GM10266 (cell line): Measurements from ENCODE around the gene HSDL2.

Experiments
- DNase-seq: peaks from one replicate; pipeline ENCODE4 v3.0.0; 2012; ENCODE audit errors: extremely low spot score
- CTCF ChIP-seq: IDR thresholded peaks from 2 replicates; pipeline ENCODE4 v1.5.1; 2012; ENCODE audit warnings: mild to moderate bottlenecking, low read depth; ENCODE audit not compliant: control insufficient read depth, insufficient read depth; ENCODE audit errors: missing control alignments

HSDL2 gene

GRCh38 chr9:112421771-112422222 is 41.9 kb downstream of the HSDL2 start:
- no peak for DNase-seq
- no peak for TF ChIP-seq CTCF

GRCh38 chr9:112422417-112423148 is 42.7 kb downstream of the HSDL2 start:
- no peak for DNase-seq
- no peak for TF ChIP-seq CTCF

GRCh38 chr9:112430006-112430522 is 50.2 kb downstream of the HSDL2 start:
- TF ChIP-seq CTCF, result no peak
- no peak for DNase-seq

DNA sequence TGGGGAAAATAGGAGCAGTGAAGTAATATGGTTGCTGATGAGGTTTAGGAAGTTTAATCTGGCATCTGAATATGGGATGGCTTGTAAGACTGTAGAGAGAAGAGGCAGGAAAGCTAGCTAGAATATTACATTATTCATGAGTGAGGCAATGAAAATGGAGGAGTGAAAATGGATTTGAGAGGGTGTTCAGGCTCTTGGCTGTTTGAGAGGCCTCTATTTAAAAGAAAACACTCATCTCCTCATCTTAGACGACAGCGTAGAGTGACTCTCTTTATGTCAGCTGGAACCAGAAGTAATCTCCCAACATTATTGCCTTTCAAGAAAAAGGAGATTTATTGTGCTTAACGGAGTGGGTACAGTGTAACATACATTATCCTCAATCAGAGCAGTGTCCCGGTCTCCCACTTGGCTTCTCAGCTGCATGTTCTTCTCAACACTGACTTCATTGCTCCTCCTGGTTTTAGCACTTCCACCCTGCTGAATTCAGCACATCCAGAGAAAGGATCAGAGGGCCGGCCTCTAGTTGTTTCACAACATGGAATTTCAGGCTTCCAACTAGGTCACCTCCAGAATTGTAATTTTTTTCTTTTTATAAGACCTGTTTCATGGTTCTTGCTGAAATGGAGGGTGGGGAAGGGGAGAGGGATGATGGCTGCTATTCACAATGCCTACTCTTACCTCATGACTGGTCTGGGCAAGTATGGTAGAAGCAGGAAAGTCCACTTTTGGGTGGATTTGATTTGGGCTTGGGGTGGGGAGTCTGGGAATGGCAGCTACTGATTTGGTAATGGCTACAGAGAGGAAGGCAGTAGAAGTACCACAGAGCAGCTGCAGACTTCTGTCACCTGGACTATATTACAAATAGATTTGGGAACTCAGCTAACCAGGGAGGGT is 53.8 kb downstream of the HSDL2 start:
- no peak for DNase-seq
- no peak for TF ChIP-seq CTCF

- no peak for DNase-seq
- TF ChIP-seq CTCF, result no peak
These were observed 54.6 kb downstream of the HSDL2 start for GRCh38 chr9:112434487-112434886.

- TF ChIP-seq CTCF, result no peak
- DNase-seq, result no peak
These were observed 57.5 kb downstream of the HSDL2 start for GRCh38 chr9:112437406-112437805.
